Measurements from ENCODE around the gene C20orf173.

C20orf173 gene

DNA sequence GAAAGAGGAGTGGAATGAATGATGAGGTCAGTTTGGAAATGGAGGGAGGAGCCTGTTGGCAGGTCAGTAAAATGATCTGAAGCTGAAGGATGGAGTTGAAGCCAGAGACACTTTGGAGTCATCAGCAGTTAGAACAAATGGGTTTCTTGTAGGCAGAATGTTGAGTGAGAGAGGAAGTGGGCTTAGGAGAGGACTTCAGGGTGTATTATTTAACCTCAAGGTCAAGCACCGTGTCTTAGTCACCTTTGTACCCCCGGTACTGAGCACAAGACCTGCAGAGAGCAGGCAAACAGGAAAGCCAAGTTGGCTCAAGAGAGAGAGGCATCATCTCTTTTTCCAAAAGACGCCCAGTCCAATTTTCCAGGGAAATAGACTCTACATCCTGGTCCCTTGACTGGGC, 23.3 kb downstream of the C20orf173 start:
- DNase-seq, result no peak

DNA sequence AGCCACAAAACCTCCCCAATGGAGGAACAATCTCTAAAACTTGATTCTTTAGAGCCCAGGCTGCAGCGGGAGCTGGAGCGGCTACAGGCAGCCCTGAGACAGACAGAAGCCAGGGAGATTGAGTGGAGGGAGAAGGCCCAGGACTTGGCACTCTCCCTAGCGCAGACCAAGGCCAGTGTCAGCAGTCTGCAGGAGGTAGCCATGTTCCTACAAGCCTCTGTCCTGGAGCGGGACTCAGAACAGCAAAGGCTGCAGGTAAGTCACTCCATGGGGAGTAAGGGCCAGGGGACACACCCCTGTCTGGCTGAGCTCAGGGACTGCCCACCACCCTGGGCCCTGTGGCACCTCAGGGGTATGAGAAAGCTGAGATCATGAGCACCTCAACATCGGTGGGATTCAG, 24.7 kb downstream of the C20orf173 start:
- DNase-seq, result no peak

DNA sequence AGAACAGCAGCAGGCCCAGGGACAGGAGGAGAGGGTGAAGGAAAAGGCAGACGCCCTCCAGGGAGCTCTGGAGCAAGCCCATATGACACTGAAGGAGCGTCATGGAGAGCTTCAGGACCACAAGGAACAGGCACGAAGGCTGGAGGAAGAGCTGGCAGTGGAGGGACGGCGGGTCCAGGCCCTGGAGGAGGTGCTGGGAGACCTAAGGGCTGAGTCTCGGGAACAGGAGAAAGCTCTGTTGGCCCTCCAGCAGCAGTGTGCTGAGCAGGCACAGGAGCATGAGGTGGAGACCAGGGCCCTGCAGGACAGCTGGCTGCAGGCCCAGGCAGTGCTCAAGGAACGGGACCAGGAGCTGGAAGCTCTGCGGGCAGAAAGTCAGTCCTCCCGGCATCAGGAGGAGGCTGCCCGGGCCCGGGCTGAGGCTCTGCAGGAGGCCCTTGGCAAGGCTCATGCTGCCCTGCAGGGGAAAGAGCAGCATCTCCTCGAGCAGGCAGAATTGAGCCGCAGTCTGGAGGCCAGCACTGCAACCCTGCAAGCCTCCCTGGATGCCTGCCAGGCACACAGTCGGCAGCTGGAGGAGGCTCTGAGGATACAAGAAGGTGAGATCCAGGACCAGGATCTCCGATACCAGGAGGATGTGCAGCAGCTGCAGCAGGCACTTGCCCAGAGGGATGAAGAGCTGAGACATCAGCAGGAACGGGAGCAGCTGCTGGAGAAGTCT, 25.5 kb downstream of the C20orf173 start:
- no peak for DNase-seq

DNA sequence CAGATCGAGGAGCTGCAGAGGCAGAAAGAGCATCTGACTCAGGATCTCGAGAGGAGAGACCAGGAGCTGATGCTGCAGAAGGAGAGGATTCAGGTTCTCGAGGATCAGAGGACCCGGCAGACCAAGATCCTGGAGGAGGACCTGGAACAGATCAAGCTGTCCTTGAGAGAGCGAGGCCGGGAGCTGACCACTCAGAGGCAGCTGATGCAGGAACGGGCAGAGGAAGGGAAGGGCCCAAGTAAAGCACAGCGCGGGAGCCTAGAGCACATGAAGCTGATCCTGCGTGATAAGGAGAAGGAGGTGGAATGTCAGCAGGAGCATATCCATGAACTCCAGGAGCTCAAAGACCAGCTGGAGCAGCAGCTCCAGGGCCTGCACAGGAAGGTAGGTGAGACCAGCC, 26.2 kb downstream of the C20orf173 start:
- no peak for DNase-seq

DNA sequence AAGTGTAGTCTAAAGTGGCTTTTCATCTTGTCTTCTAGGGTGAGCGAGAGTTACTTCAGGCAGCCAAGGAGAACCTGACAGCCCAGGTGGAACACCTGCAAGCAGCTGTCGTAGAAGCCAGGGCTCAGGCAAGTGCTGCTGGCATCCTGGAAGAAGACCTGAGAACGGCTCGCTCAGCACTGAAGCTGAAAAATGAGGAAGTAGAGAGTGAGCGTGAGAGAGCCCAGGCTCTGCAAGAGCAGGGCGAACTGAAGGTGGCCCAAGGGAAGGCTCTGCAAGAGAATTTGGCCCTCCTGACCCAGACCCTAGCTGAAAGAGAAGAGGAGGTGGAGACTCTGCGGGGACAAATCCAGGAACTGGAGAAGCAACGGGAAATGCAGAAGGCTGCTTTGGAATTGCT, 27.1 kb downstream of the C20orf173 start:
- no peak for DNase-seq

DNA sequence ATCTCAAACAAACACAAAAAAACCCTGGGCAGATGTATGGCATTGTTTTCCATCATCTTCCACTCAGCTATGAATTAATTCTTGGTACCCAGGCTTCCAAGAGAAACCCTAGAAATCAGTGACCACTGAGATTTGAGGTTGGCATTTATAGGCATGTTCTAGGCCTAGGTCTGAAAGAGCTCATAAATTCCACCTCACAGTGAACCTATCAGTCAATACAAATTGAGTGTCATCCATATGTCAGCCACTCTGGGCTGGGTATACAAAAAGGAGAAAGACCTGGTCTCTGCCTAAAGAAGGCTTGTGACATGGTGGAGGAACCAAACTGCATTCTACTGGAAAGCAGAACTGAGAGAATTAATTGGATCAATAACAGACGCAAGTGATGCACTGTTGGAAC, 30.2 kb downstream of the C20orf173 start:
- DNase-seq, result no peak

DNA sequence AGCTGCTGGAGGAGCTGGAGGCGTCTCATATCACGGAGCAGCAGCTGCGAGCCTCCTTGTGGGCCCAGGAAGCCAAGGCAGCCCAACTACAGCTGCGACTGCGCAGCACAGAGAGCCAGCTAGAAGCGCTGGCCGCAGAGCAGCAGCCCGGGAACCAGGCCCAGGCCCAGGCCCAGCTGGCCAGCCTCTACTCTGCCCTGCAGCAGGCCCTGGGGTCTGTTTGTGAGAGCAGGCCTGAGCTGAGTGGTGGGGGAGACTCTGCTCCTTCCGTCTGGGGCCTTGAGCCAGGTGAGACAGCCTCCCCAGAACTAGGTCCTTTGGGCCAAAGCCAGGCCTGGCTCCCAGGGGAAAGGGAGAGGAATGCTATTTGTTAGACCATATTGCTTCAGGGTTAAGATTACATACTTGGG, 31.7 kb downstream of the C20orf173 start:
- DNase-seq, result no peak

DNA sequence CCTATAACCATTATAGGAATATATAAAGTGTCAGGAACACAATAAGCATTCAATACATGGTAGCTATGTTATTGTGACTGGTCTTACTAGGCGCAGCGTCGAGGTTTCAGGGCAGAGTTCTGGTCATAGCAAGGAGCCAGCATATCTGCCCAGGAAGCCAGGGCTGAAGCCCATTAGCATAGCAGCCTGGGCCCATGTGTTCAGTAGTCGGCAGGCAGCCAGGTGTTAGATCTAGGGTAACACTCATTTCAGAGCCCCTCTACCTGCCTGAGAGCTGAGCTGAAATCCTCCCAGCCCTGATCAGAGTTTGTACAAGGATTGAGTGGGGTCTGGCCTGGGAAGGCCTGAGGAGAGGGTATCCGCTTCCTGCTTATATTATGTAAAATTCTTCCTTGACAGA, 32.1 kb downstream of the C20orf173 start:
- DNase-seq, result no peak

DNA sequence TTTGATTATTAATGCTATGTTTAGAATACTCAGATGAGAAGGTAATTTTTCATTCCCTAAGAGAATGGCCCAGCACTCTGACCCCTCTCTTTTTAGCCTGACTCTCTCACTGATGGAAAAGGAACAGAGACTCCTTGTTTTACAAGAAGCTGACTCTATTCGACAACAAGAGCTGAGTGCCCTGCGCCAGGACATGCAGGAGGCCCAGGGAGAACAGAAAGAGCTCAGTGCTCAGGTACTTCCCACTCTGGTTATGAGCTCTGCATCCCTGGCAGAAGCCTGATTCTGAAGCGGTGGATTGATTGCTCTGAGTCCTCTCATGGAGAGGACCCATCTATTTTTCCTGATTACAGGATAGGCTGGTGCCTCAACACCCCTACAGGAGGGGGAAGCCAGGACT, 33.0 kb downstream of the C20orf173 start:
- DNase-seq, result no peak

DNA sequence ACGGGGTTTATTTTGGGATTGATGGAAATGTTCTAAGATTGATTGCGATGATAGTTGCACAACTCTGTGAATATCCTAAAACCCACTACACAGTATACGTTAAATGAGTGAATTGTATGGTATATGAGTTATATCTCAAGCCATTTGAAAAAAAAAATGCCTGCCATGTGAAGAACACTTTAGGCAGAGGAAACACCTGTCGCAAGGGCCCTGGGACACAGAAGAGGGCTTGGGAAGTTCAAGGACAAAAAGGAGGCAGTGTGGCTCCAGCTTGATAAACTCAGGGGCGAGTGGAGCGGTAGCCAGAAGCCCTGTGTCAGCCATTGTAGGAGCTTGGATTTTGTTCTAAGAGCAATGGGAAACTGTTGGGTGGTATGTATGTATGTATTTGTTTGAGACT, 37.1 kb downstream of the C20orf173 start:
- DNase-seq, result no peak

DNA sequence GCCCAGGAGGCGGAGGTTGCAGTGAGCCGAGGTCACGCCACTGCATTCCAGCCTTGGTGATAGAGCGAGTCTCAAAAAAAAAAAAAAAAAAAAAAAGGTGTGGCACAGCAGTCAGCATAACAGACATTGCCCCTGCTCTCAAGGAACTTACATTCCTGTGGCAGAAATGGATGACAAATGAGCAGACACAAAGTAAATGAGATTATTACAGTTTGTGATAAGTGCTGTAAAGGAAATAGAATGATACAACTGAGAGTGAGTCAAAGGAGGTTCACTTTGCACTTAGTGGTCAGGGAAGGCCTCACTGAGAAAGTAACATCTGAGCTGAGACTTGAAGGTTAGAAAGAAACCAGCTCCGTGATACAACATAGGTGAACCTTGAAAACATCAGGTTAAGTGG, 37.6 kb downstream of the C20orf173 start:
- no peak for DNase-seq

DNA sequence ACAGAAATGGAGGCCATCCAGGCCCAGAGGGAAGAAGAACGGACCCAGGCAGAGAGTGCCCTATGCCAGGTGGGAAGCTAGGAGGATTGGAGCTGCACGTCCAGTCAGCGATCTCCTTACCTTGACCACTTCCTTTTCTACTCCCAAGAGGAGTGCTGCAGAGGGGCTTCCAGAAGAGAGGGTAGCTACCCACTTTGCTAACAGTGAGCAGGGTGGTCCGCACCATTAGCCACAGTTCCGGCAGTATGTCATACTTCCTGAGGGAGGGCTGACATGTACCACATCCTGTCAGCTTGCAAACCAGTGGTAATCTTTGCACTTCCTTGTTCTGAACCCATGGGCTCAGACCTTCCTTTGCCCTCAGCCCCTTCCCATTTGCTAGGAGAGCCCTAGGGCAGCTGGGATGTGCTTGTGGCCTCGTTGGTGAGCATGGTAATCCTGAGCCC, 38.7 kb downstream of the C20orf173 start:
- no peak for DNase-seq

DNA sequence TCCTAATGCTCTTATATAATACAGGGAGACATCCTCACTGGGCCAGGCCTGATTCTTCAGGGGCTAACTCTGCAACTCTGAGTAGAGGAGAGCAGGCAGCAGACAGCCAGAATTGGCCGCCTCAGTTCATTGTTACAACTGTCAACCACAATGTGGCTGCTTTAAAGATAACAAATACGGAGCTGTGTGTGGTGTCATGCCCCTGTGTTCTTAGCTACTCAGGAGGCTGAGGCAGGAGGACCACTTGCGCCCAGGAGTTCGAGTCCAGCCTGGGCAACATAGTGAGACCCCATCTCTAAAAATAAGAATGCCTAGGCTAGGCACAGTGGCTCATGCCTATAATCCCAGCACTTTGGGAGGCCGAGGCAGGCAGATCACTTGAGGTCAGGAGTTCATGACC, 39.7 kb downstream of the C20orf173 start:
- DNase-seq, result no peak

DNA sequence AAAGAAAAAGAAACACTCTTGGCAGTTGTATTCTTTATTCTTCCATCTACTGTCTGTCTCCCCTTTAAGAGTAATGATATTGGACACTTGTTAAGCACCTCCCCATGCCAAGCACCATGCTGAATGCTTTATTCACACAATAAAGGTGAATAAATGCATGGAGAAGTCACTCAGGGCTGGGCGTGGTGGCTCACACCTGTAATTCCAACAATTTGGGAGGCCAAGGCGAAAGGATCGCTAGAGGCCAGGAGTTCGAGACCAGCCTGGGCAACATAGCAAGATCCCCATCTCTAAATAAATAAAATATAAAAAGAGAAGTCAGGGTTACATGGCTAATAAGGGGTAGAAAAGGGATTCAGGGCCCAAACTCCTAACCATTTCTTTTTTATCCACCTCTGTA, 42.0 kb downstream of the C20orf173 start:
- DNase-seq, result no peak

DNA sequence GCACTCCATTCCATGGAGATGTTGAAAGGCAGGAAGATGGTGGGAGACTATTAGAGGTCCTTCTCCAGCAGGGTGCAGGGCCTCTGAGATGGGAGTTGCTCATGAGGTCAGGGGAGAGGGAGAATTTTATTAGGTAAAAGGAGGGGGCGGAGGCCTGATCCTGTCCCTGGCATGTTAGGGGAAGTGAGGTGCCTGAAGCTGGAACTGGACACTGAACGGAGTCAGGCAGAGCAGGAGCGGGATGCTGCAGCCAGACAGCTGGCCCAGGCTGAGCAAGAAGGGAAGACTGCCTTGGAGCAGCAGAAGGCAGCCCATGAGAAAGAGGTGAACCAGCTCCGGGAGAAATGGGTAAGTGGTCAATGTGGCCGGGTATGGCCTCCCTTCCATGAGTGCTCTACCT, 49.7 kb downstream of the C20orf173 start:
- DNase-seq, result no peak

DNA sequence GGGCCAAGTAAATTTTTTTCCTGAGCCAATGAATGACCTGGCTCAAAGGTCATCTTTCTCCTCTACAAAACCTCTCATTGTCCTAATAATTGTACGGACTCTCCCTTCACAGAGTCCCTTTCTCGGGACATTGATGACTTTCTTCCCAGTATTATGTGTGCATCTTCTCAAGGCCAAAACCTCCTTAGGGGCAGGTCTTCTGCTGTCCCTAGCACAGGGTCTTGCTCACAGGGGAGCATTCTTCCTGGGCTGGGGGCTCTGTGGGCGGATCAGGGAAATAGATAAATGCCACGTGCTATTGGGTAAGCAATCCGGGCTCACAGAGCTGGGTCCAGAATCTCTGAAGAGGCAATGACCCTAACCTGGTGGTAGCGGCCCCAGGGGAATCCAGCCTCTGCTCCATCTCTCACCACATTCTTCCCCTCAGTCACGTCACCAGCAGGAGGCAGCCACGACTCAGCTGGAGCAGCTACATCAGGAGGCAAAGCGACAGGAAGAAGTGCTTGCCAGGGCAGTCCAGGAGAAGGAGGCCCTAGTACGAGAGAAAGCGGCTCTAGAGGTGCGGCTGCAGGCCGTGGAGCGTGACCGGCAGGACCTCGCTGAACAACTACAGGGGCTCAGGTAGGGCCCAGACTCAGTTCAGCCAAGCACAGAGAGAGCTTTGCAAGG, 50.5 kb downstream of the C20orf173 start:
- no peak for DNase-seq
